PC-3 (cell line): Measurements from ENCODE around the gene PKDREJ. TPM values are rescaled to one million over a fixed set of nuclear protein-coding genes. Genes with fewer than 3 reads are reported as not detected.

ENCODE experiments used
- ATAC-seq: fragments of 200-7000 bp; cut with Tn5 transposase; 2 replicates; pipeline ENCODE4 v1.9.1; 2020; ENCODE audit warnings: mild to moderate bottlenecking, moderate library complexity
- BruUV-seq: library from RNA; stranded (reverse); fragments of 400-500 nt; replicated peaks from 2 replicates; lab custom pipeline; 2021; lab: Mats Ljungman, UMichigan
- CTCF ChIA-PET: fragments of 300-600 bp; sonication (Branson Sonifier 250); formaldehyde crosslinking; loops from one replicate; lab custom pipeline; 2022; ENCODE audit warnings: antibody characterized with exemption; lab: Charles Lee
- POLR2A ChIA-PET: fragments of 300-600 bp; sonication (Branson Sonifier 250); formaldehyde crosslinking; loops from one replicate; lab custom pipeline; 2022; ENCODE audit warnings: antibody characterized with exemption; ENCODE audit not compliant: unreplicated experiment; lab: Charles Lee
- DNase-seq: peaks from one replicate; pipeline ENCODE4 v3.0.0-alpha.2; 2015
- H2AFZ ChIP-seq: fragments of 300-600 bp; sonication (generic); 2 replicates; pipeline ENCODE4 v1.6.0; 2016; ENCODE audit warnings: antibody characterized with exemption, low read length
- H3F3A ChIP-seq: fragments of 300-600 bp; sonication (generic); one replicate; pipeline ENCODE4 v1.6.0; 2017; ENCODE audit warnings: antibody characterized with exemption, low read length, control low read depth, mild to moderate bottlenecking; ENCODE audit not compliant: unreplicated experiment
- H3K27ac ChIP-seq: fragments of 300-600 bp; sonication (generic); 2 replicates; pipeline ENCODE4 v1.5.1; 2016; ENCODE audit warnings: mild to moderate bottlenecking, low read length
- H3K27me3 ChIP-seq: fragments of 300-600 bp; sonication (generic); 2 replicates; pipeline ENCODE4 v1.6.1; 2016; ENCODE audit warnings: low read length, mixed read lengths
- H3K36me3 ChIP-seq: fragments of 300-600 bp; sonication (generic); 2 replicates; pipeline ENCODE4 v1.6.1; 2016; ENCODE audit warnings: low read depth, mixed run types, low read length, mixed read lengths
- H3K4me1 ChIP-seq: fragments of 300-600 bp; sonication (generic); 2 replicates; pipeline ENCODE4 v1.5.1; 2016; ENCODE audit warnings: low read length; ENCODE audit not compliant: insufficient read depth
- H3K4me2 ChIP-seq: fragments of 300-600 bp; sonication (generic); 2 replicates; pipeline ENCODE4 v1.6.0; 2016; ENCODE audit warnings: low read length
- H3K4me3 ChIP-seq: fragments of 300-600 bp; sonication (generic); 2 replicates; pipeline ENCODE4 v1.5.1; 2016; ENCODE audit warnings: mild to moderate bottlenecking, low read length, mixed read lengths
- H3K79me2 ChIP-seq: fragments of 300-600 bp; sonication (generic); 2 replicates; pipeline ENCODE4 v1.6.1; 2017; ENCODE audit warnings: low read length, mixed read lengths
- H3K9ac ChIP-seq: fragments of 300-600 bp; sonication (generic); 2 replicates; pipeline ENCODE4 v1.6.0; 2016; ENCODE audit warnings: mild to moderate bottlenecking, low read length
- H3K9me2 ChIP-seq: fragments of 300-600 bp; sonication (generic); replicated peaks from 2 replicates; pipeline ENCODE4 v1.6.1; 2016; ENCODE audit warnings: mixed run types, low read length, mixed read lengths
- H3K9me3 ChIP-seq: fragments of 300-600 bp; sonication (generic); 2 replicates; pipeline ENCODE4 v1.6.1; 2016; ENCODE audit warnings: low read length, mixed read lengths
- H4K20me1 ChIP-seq: fragments of 300-600 bp; sonication (generic); 2 replicates; pipeline ENCODE4 v1.6.1; 2016; ENCODE audit warnings: low read length, mixed read lengths
- EZH2 ChIP-seq: fragments of 300-600 bp; sonication (generic); IDR thresholded peaks from one replicate; pipeline ENCODE4 v1.6.1; 2017; ENCODE audit warnings: antibody characterized with exemption, mild to moderate bottlenecking, low read length; ENCODE audit not compliant: unreplicated experiment
- EZH2phosphoT487 ChIP-seq: fragments of 300-600 bp; sonication (generic); IDR thresholded peaks from 2 replicates; pipeline ENCODE4 v1.6.1; 2018; ENCODE audit warnings: mild to moderate bottlenecking, antibody characterized with exemption, low read length, borderline replicate concordance
- intact Hi-C: fragments of 100-400 bp; cut with micrococcal nuclease; formaldehyde crosslinking; loops from 2 replicates; pipeline ENCODE4 v1.9.0; 2023
- total RNA-seq: library from RNA; depleted of rRNA; stranded (reverse); fragments of >200 nt; gene quantifications from 2 replicates; pipeline ENCODE4 v1.2.3, GENCODE V29; 2014
- TF ChIP-seq, protein P1 (sequence below): fragments of 300-600 bp; sonication (generic); conservative IDR thresholded peaks from 2 replicates; pipeline ENCODE4 v1.5.1; 2017; ENCODE audit warnings: antibody characterized with exemption, low read depth, mild to moderate bottlenecking, low read length

The PKDREJ gene
- total RNA-seq, 1 experiment from 2014 or later = not detected

DNA sequence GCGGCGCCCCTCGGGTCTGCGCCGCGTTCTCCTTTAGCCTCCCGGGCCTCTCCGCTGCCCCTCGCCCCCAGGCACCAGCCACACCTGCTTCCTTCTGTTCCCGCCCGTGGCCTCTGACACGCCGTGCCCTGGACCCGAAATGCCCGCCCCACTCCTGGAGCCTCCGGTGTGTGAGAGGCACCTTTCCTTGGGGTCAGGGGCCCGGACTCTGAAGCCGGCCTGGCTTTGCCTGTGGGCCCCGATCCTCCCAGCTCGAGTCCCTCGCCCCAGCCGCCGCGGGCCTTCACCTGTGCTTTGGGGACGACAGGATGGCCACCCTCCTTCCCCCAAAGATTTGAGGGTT is 12.4 kb downstream of the PKDREJ start:
- H3K79me2 ChIP-seq = peaks cover 25% of the 10 kb centered on the region
- no peaks in the 10 kb centered on the region for H4K20me1 ChIP-seq
- ChIA-PET POLR2A (interaction anchor here (0.6 kb wide), 2 partner anchors 10 to 17 kb away, joined by 3 to 15 read pairs; partner anchors contain the start of gene TTC38), CTCF (no interaction called here)
- H3K36me3 ChIP-seq = no peaks in the 10 kb centered on the region
- H3F3A ChIP-seq = no peaks in the 10 kb centered on the region
- H3K27ac ChIP-seq = no peak overlapping the region
- TF ChIP-seq EZH2 (no peak), EZH2phosphoT487 (no peak)
- TF ChIP-seq, protein P1, sequence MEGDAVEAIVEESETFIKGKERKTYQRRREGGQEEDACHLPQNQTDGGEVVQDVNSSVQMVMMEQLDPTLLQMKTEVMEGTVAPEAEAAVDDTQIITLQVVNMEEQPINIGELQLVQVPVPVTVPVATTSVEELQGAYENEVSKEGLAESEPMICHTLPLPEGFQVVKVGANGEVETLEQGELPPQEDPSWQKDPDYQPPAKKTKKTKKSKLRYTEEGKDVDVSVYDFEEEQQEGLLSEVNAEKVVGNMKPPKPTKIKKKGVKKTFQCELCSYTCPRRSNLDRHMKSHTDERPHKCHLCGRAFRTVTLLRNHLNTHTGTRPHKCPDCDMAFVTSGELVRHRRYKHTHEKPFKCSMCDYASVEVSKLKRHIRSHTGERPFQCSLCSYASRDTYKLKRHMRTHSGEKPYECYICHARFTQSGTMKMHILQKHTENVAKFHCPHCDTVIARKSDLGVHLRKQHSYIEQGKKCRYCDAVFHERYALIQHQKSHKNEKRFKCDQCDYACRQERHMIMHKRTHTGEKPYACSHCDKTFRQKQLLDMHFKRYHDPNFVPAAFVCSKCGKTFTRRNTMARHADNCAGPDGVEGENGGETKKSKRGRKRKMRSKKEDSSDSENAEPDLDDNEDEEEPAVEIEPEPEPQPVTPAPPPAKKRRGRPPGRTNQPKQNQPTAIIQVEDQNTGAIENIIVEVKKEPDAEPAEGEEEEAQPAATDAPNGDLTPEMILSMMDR = no peak
- peak overlapping the region; percentile 90 for H3K9ac ChIP-seq
- H3K4me1 ChIP-seq = peaks cover 15% of the 10 kb centered on the region
- peak; percentile 5 for ATAC-seq
- peak overlapping the region; percentile 95 for H3K4me2 ChIP-seq
- intact Hi-C loops = loop anchor here (5.0 kb wide), 1 partner anchor 103 kb away; no protein-coding TSS in a partner anchor
- H3K9me2 ChIP-seq = no peaks in the 10 kb centered on the region
- H3K4me3 ChIP-seq = peak overlapping the region; percentile 90
- H2AFZ ChIP-seq = peak overlapping the region; percentile 73
- DNase-seq = no peak
- H3K27me3 ChIP-seq = no peaks in the 10 kb centered on the region
- no TSS peak for BruUV-seq
- H3K9me3 ChIP-seq = no peaks in the 10 kb centered on the region

DNA sequence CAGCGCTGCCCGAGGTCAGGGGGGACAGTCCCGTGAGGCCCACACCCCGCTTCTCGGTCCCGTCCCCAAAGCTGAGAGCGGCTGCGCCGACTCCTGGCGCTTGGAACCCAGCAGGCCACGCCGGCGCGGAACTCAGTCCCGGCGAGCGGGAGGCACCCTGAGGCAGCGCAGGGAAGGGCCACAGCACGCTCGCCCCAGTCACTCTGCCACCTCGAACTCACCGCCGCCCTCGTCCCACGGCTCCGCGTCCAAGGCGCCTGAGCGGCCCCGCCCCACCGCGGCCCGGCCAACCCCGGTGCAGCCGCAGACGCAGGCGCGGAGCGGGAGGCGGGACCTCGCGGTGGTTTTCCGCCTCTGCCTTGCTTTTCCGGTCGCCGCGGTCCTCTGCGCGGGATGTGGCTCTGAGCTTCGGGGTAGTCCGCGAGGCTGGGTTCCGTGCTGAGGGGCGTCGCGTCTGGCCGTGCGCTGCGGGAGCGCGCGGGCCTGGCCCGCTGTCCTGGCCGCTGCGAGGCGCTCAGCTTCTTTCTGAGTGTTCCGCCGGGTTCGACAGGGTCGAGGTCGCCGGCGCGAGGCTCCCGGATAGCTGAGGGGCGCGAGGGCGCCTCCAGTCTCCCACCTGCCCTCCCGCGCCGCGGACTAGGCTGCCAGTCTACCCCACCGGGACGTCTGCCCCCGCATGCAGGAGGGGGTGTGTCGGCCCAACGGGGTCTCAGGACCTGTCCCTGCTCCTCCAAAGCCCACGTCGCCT is 12.9 kb downstream of the PKDREJ start, which contains the start of gene CDPF1:
Gene CDPF1 (minus strand): TSS at position 259 of the 748 bp plus-strand sequence. CDS start 2,009 bp downstream, outside the sequence.
- peak; percentile 82 for DNase-seq
- H2AFZ ChIP-seq = peak within 1 kb of the TSS; percentile 84
- H3K27ac ChIP-seq = peak within 1 kb of the TSS; percentile 40
- peaks cover 25% of the 10 kb centered on the region for H3K79me2 ChIP-seq
- H3K4me2 ChIP-seq = peak within 1 kb of the TSS; percentile 95
- H3K9me2 ChIP-seq = no peaks in the 10 kb centered on the region
- no peaks in the 10 kb centered on the region for H3K27me3 ChIP-seq
- no peaks in the 10 kb centered on the region for H3K9me3 ChIP-seq
- H3K36me3 ChIP-seq = no peaks in the 10 kb centered on the region
- TF ChIP-seq EZH2phosphoT487 = no peak
- TF ChIP-seq, protein P1 = no peak
- no peaks in the 10 kb centered on the region for H3F3A ChIP-seq
- intact Hi-C loops = loop anchor here (5.0 kb wide), 1 partner anchor 103 kb away; no protein-coding TSS in a partner anchor
- BruUV-seq = TSS peak; percentile 37
- ChIA-PET CTCF (no interaction called here), POLR2A (interaction anchor here (0.6 kb wide), 2 partner anchors 11 to 18 kb away, joined by 3 to 15 read pairs; partner anchors contain the start of gene TTC38)
- H3K9ac ChIP-seq = peak within 1 kb of the TSS; percentile 90
- H3K4me1 ChIP-seq = peaks cover 15% of the 10 kb centered on the region
- H3K4me3 ChIP-seq = peak within 1 kb of the TSS; percentile 90
- peak; percentile 97 for ATAC-seq
- no peaks in the 10 kb centered on the region for H4K20me1 ChIP-seq
